ENCODE data around the gene ISYNA1. TPM values are rescaled to one million over a fixed set of nuclear protein-coding genes. Genes with fewer than 3 reads are reported as not detected.

ISYNA1 gene
- total RNA-seq, 4 donors from 2014 or later, result 5.1 to 29.1 (median 7.8) TPM

DNA sequence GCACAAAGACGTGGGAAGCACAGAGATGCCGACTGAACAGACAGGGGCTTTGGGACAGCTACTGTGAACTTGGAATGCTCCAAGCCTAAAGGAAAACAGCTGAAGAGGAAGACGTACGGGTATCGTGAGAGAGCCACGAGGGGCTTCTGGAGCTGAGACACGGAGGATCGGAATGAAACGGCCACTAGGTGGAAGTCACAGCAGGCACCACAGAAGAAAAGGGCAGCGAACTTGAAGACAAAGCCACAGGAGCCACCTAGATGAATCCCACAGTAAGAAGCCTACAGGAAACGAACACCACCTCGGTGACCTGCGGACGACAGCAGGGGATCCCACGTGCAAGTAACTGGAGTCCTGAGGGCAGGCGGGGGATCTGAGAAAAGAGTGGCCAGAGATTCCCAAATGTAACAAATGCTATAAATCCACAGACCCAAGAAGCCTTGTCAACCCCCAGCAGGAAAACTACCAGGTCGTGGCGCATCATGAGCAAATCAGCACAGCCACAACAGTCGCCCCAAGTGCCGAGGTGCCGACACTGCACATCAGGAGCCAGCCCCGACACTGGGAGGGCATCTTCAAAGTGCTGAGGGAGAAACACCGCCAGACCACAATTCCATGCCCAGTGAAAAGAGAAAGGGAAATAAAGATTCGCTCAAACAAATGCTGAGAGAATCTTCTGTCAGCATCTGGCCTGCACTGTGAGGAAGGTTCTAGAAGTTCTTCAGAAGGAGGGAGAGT is 39.3 kb upstream of the ISYNA1 start:
- no peaks in the 10 kb centered on the region for H3K27me3 ChIP-seq
- H3K9me3 ChIP-seq, result no peaks in the 10 kb centered on the region
- ATAC-seq (no peak), DNase-seq (no peak)
- in situ Hi-C loops (cut with MboI; ENCODE audit: low sequenced_read_pairs in 4 of 4), result no loop called here
- H3K4me1 ChIP-seq, result peaks cover 80 to 93% of the 10 kb centered on the region in 2 donors
- H3K27ac ChIP-seq, result peak overlapping the region; percentile 82 to 94 (median 86)
- intact Hi-C loops (cut with DNase I; ENCODE audit: low total_unique reads), result no loop called here
- no peaks in the 10 kb centered on the region for H3K36me3 ChIP-seq
- no peak for TF ChIP-seq POLR2A (IDR thresholded peaks at IDR 0.05)
- TF ChIP-seq, protein P1, sequence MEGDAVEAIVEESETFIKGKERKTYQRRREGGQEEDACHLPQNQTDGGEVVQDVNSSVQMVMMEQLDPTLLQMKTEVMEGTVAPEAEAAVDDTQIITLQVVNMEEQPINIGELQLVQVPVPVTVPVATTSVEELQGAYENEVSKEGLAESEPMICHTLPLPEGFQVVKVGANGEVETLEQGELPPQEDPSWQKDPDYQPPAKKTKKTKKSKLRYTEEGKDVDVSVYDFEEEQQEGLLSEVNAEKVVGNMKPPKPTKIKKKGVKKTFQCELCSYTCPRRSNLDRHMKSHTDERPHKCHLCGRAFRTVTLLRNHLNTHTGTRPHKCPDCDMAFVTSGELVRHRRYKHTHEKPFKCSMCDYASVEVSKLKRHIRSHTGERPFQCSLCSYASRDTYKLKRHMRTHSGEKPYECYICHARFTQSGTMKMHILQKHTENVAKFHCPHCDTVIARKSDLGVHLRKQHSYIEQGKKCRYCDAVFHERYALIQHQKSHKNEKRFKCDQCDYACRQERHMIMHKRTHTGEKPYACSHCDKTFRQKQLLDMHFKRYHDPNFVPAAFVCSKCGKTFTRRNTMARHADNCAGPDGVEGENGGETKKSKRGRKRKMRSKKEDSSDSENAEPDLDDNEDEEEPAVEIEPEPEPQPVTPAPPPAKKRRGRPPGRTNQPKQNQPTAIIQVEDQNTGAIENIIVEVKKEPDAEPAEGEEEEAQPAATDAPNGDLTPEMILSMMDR (IDR thresholded peaks at IDR 0.05 in 4 of 5, conservative IDR thresholded peaks at IDR 0.05 in 1 of 5), result peak in 2 of 5 experiments; percentile 15 to 27
- no peak overlapping the region for H3K4me3 ChIP-seq

DNA sequence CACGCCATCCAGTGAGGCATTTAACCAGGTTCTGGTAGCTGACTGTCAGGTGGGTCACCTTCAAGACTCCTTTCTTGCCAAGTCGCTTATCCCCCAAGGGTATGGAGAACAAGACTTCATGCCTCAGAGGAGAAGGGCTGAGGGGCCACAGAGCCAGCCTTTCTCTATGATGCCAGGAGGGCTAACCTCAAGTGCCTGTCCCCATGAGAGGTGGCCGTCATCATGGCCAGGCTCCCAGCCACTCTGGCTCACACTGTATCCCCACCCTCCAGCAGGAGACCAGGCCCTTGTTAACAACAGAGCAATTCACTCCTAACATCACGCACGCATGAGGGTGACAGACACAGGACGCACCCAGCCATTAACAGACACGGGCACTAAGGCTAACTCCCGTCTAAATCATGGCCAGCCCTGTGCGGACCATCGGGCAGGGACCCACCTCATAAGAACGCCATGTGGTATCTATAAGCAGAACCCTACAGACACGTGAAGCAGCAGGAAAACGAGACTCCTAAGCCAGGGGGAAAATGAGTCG is 38.6 kb upstream of the ISYNA1 start:
- intact Hi-C loops (cut with DNase I; ENCODE audit: low total_unique reads), result no loop called here
- peaks cover 75 to 89% of the 10 kb centered on the region in 2 donors for H3K4me1 ChIP-seq
- no peak overlapping the region for H3K4me3 ChIP-seq
- DNase-seq (no peak), ATAC-seq (no peak)
- no peaks in the 10 kb centered on the region for H3K27me3 ChIP-seq
- in situ Hi-C loops (cut with MboI; ENCODE audit: low sequenced_read_pairs in 4 of 4), result no loop called here
- H3K27ac ChIP-seq, result peak overlapping the region; percentile 82 to 94 (median 86)
- H3K9me3 ChIP-seq, result no peaks in the 10 kb centered on the region
- H3K36me3 ChIP-seq, result peaks cover 0 to 5% of the 10 kb centered on the region in 2 donors
- TF ChIP-seq, protein P1 (IDR thresholded peaks at IDR 0.05 in 4 of 5, conservative IDR thresholded peaks at IDR 0.05 in 1 of 5), result no peak
- no peak for TF ChIP-seq POLR2A (IDR thresholded peaks at IDR 0.05)

DNA sequence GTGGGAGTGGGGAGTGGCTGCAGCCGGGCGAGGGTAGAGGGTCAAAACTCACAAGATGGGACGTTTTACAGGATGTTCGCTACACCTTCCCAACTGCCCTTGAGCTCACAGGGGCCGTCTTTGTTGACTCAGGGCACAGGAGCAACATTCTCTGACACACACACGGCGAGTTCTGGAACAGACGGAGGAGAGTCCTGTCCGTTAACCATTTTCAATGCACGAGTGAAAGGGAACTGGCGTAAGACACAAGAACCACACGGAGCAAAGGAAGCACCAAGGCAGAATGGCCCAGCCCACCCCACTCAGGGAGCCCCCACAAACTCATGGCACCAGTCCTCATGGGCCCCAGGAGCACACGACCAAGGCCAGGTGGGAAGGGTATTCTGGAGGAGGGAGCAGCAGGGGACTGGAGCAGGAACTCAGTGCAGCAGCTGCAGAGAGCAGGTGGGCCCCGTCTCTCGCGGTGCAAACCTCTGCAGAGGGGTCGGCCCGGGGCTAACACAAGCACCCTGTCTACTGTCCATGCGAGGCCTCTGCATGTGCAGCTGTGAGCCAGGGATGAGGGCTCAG is 37.9 kb upstream of the ISYNA1 start:
- Histone ChIP-seq H3K4me1 (peaks cover 74 to 85% of the 10 kb centered on the region in 2 donors), H3K36me3 (peaks cover 0 to 12% of the 10 kb centered on the region in 2 donors), H3K27me3 (no peaks in the 10 kb centered on the region), H3K9me3 (no peaks in the 10 kb centered on the region), H3K4me3 (no peak overlapping the region), H3K27ac (peak overlapping the region; percentile 8 to 94 (median 86))
- ATAC-seq (no peak), DNase-seq (no peak)
- no peak for TF ChIP-seq POLR2A (IDR thresholded peaks at IDR 0.05)
- TF ChIP-seq, protein P1 (IDR thresholded peaks at IDR 0.05 in 4 of 5, conservative IDR thresholded peaks at IDR 0.05 in 1 of 5), result no peak
- intact Hi-C loops (cut with DNase I; ENCODE audit: low total_unique reads) (no loop called here), in situ Hi-C loops (cut with MboI; ENCODE audit: low sequenced_read_pairs in 4 of 4) (no loop called here)

DNA sequence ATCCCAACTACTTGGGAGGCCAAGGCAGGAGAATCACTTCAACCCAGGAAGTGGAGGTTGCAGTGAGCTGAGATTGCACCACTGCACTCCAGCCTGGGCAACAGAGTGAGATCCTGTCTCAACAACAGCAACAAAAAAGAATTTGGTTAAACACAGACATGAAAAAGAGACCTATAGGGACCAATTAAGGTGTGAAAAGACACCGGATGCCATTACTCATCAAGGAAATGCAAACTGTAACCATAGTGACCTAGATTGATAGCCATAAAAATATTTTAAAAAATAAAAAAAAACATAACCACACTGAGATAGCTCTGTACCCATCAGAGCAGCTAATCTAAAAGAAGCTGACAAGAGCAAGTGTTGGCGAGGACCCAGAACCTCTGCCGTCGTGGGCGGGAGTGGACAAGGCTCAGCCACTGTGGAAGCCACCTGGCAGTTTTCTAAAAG is 37.1 kb upstream of the ISYNA1 start:
- in situ Hi-C loops (cut with MboI; ENCODE audit: low sequenced_read_pairs in 4 of 4), result no loop called here
- Histone ChIP-seq H3K4me1 (peaks cover 74 to 85% of the 10 kb centered on the region in 2 donors), H3K27ac (peak overlapping the region in 3 of 4 donors; percentile 8 to 94 (median 82)), H3K4me3 (no peak overlapping the region), H3K27me3 (no peaks in the 10 kb centered on the region), H3K9me3 (no peaks in the 10 kb centered on the region), H3K36me3 (peaks cover 0 to 17% of the 10 kb centered on the region in 2 donors)
- no peak for TF ChIP-seq POLR2A (IDR thresholded peaks at IDR 0.05)
- TF ChIP-seq, protein P1 (IDR thresholded peaks at IDR 0.05 in 4 of 5, conservative IDR thresholded peaks at IDR 0.05 in 1 of 5), result no peak
- DNase-seq, result no peak
- ATAC-seq, result no peak
- intact Hi-C loops (cut with DNase I; ENCODE audit: low total_unique reads), result no loop called here
